ENCODE results near the gene EDA.

DNA sequence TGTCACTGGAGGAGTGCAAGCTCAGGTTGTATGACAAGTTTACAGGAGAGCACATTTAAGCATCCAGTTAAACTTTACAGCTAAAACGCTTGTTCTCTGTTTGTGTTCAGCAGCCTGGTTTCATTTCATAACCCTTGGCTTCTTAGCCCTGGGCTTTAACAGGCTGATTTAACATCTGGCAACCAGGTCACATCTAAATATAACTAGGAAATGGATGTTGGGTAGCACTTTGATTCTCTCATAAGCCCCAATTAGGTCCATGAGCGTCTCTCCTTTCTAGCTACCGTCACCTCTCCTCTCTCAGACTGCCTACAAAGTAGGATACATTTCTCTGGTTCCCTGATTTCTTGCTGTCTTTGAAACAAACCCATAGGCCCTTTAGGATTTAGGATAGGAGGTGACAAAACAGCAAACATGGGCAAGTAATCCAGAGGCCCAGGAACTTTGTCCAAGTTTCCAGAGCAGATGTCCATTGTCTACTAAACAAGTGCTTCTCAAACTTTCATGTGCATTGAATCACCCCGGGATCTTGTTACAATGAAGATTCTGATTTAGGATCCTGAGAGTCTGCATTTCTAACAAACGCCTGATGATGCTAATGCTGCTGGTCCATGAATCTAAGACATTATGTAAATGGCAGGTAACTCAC lies 468.8 kb downstream of the EDA start:
- TF ChIP-seq, protein P1, sequence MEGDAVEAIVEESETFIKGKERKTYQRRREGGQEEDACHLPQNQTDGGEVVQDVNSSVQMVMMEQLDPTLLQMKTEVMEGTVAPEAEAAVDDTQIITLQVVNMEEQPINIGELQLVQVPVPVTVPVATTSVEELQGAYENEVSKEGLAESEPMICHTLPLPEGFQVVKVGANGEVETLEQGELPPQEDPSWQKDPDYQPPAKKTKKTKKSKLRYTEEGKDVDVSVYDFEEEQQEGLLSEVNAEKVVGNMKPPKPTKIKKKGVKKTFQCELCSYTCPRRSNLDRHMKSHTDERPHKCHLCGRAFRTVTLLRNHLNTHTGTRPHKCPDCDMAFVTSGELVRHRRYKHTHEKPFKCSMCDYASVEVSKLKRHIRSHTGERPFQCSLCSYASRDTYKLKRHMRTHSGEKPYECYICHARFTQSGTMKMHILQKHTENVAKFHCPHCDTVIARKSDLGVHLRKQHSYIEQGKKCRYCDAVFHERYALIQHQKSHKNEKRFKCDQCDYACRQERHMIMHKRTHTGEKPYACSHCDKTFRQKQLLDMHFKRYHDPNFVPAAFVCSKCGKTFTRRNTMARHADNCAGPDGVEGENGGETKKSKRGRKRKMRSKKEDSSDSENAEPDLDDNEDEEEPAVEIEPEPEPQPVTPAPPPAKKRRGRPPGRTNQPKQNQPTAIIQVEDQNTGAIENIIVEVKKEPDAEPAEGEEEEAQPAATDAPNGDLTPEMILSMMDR (IDR thresholded peaks at IDR 0.05; ENCODE audit: low read depth, low read length, poor library complexity, severe bottlenecking), result no peak
- no peak for TF ChIP-seq EZH2phosphoT487 (IDR thresholded peaks at IDR 0.05; ENCODE audit: borderline replicate concordance, low read length)

All from DOHH2 (cell line).